Peyer's patch (tissue), 4 donors: ENCODE data around the gene ZBTB33.

Experiments used
- CTCF ChIP-seq, 6 experiments: fragments of 450-650 bp in 4 of 6; fragments of 200-600 bp in 2 of 6; sonication (generic) in 1 of 6; IDR thresholded peaks; one replicate each; pipeline ENCODE4 v1.5.1; 2017 to 2019; ENCODE audit warnings: antibody characterized with exemption in 6 of 6, mild to moderate bottlenecking in 3 of 6, moderate library complexity in 1 of 6
- POLR2A ChIP-seq, 2 donors: fragments of 450-650 bp; IDR thresholded peaks; one replicate each; pipeline ENCODE4 v1.5.1; 2017; ENCODE audit warnings: antibody characterized with exemption in 2 of 2, mild to moderate bottlenecking in 2 of 2, moderate library complexity in 2 of 2

DNA sequence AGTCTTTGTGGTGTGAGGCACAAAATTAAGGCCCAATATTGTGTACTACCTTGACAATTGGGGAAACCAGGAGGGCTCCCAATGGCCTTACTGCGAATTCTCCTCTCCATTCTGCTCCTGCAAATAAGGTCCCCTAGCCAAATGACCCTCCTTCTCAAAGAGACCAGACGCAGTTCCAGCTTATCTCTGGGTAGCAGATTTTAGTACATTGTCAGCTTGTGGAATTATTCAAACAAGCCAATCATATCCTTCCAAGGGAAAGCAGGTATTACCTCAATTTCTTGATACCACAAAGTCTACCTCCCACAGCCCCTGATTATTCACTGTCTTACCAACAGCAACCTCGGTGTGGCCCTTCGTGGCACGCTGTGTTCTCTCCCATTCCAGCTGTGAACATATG, 7.8 kb upstream of the ZBTB33 start:
- no peak for TF ChIP-seq CTCF (IDR thresholded peaks at IDR 0.05)
- no peak for TF ChIP-seq POLR2A (IDR thresholded peaks at IDR 0.05)
